Mesothelial cell of epicardium (in vitro differentiated cells): Measurements from ENCODE around the gene IGFBP7. TPM values are rescaled to one million over a fixed set of nuclear protein-coding genes. Genes with fewer than 3 reads are reported as not detected.
A peak's percentile ranks its signal among the peaks of the same experiment; 100 is the strongest.

Source experiments
- DNase-seq, 2 experiments: peaks; one replicate each; pipeline ENCODE4 v3.0.0; 2021; ENCODE audit warnings: low spot score in 2 of 2; ENCODE audit not compliant: unreplicated experiment in 2 of 2
- H3K27ac Mint-ChIP-seq: 2 replicates; pipeline ENCODE4 v1.8.0; 2021; ENCODE audit warnings: mixed read lengths
- H3K27me3 Mint-ChIP-seq: 2 replicates; pipeline ENCODE4 v1.8.0; 2021; ENCODE audit warnings: low read depth, mixed read lengths
- H3K36me3 Mint-ChIP-seq: 2 replicates; pipeline ENCODE4 v1.8.0; 2021; ENCODE audit warnings: mixed read lengths
- H3K4me1 Mint-ChIP-seq: 2 replicates; pipeline ENCODE4 v1.8.0; 2021; ENCODE audit warnings: mixed read lengths
- H3K4me3 Mint-ChIP-seq: 2 replicates; pipeline ENCODE4 v1.8.0; 2021; ENCODE audit warnings: mild to moderate bottlenecking, moderate library complexity, mixed read lengths
- H3K9me3 Mint-ChIP-seq: 2 replicates; pipeline ENCODE4 v1.8.0; 2021; ENCODE audit warnings: mixed read lengths
- total RNA-seq: library from RNA; stranded (reverse); gene quantifications from 3 replicates; pipeline ENCODE4 v1.2.1, GENCODE V29; 2021
- TF ChIP-seq, protein P1 (sequence below): fragments of 200-600 bp; sonication (generic); IDR thresholded peaks from one replicate; pipeline ENCODE4 v1.5.0; 2021; ENCODE audit warnings: antibody characterized with exemption; ENCODE audit not compliant: unreplicated experiment

Gene IGFBP7
- total RNA-seq, 1 donor from 2014 or later, result 114 TPM

DNA sequence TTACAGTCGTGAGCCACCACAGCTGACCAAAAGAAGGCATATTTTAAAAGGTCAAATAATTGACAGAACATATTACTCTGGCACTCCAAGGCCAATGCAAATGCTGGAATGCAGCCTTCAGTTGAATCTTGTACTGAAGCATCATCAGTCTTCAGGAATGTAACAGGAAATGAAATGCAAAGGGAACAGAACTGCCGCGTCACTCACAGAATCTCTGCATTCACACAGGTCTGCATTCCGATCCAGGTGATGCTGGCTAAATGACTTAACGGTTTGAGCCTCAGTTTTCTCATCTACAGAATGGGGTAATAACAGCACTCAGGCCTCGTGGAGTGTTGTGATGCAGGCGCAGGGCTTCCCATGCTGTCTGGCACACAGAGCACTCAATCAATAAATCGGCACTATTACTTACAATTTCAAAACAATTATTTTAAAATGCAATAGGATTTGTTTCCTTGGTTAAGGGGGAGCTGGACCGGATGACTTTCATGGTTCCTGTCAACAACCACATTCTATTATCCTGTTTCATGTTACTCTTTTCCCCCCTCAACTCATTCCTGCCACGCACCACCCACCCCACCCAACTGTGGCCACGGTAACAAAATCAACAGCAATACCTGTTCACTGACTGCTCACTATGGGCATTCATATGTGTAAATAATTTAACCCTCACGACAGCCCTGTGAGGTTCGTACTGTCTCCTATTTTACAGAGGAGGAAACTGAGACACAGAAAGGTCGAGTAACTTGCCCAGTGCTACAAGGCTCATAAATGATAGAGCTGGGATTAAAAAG is 32.4 kb downstream of the IGFBP7 start:
- Mint-ChIP-seq H3K27ac (peak overlapping the region; percentile 95), H3K36me3 (no peaks in the 10 kb centered on the region), H3K9me3 (no peaks in the 10 kb centered on the region), H3K4me1 (peaks cover 78% of the 10 kb centered on the region), H3K27me3 (no peaks in the 10 kb centered on the region), H3K4me3 (no peak overlapping the region)
- no peak for DNase-seq
- TF ChIP-seq, protein P1, sequence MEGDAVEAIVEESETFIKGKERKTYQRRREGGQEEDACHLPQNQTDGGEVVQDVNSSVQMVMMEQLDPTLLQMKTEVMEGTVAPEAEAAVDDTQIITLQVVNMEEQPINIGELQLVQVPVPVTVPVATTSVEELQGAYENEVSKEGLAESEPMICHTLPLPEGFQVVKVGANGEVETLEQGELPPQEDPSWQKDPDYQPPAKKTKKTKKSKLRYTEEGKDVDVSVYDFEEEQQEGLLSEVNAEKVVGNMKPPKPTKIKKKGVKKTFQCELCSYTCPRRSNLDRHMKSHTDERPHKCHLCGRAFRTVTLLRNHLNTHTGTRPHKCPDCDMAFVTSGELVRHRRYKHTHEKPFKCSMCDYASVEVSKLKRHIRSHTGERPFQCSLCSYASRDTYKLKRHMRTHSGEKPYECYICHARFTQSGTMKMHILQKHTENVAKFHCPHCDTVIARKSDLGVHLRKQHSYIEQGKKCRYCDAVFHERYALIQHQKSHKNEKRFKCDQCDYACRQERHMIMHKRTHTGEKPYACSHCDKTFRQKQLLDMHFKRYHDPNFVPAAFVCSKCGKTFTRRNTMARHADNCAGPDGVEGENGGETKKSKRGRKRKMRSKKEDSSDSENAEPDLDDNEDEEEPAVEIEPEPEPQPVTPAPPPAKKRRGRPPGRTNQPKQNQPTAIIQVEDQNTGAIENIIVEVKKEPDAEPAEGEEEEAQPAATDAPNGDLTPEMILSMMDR, result no peak

DNA sequence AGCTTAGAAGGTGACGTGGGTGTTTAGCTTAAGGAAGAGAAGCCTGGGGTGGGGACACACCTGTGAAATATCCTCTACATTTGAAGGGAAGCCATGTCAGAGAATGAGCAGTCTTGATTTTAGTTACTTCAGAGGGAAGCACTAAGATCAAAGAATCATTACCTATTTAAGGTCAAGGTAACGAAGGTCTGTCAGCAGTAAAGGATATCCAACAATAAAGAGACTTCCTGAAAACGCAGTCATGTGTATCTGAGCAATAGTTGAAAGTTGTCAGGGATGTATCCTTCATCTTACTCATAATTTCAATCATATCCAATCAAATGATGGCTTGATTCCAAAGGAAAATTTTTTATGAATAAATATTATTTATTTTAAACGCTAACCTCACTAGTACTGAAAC is 33.5 kb downstream of the IGFBP7 start:
- no peak overlapping the region for H3K4me3 Mint-ChIP-seq
- peaks cover 76% of the 10 kb centered on the region for H3K4me1 Mint-ChIP-seq
- no peaks in the 10 kb centered on the region for H3K36me3 Mint-ChIP-seq
- H3K27ac Mint-ChIP-seq, result peak overlapping the region; percentile 76
- TF ChIP-seq, protein P1, result no peak
- no peaks in the 10 kb centered on the region for H3K9me3 Mint-ChIP-seq
- H3K27me3 Mint-ChIP-seq, result no peaks in the 10 kb centered on the region
- no peak for DNase-seq

DNA sequence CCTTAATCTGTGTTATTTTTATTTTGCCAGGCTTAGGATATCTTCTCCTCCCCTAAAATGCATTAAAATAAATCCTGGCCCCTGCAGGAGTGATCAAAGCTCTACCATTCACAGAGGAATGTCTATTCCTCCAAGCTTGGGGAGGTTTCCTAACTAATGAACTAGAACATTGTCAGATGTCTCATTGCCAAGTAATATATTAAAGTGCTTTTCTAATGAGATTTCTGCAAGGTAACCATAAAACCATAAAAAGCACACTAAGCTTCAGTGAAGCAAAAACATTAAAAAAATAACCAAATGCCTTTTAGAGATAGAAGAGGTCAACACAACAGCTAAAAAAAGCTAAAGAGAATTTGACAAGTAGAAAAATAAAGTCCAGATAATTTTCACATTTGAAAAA is 34.8 kb downstream of the IGFBP7 start:
- Mint-ChIP-seq H3K4me1 (peaks cover 74% of the 10 kb centered on the region), H3K27ac (peak overlapping the region; percentile 88)
- TF ChIP-seq, protein P1, result no peak

DNA sequence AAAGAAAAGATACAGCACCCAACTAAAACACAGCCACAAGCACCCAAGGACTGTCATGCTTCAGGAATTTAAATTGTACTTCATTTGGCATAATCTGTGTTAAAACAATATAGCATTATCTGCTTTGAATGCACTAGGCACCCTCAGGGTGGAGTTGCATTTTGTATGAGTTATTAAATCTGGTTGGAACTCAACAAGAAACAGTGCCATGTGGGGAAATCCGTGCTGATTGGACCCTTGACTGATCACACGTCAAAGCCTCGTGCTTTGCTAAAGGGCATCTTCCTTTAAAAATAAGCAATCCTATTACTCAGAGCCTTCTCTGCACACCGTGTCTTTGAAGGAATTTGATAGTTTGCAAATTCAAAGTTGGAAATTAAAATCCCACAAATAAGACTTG is 35.4 kb downstream of the IGFBP7 start:
- Mint-ChIP-seq H3K27ac (peak overlapping the region; percentile 88), H3K4me3 (no peak overlapping the region), H3K36me3 (peaks cover 2% of the 10 kb centered on the region), H3K9me3 (no peaks in the 10 kb centered on the region), H3K4me1 (peaks cover 71% of the 10 kb centered on the region), H3K27me3 (no peaks in the 10 kb centered on the region)
- DNase-seq, result no peak
- TF ChIP-seq, protein P1, result no peak

More for the DNA sequence above, 34.8 kb downstream of the IGFBP7 start:
- no peak overlapping the region for H3K4me3 Mint-ChIP-seq
- no peaks in the 10 kb centered on the region for H3K27me3 Mint-ChIP-seq
- no peak for DNase-seq
- H3K36me3 Mint-ChIP-seq, result no peaks in the 10 kb centered on the region
- H3K9me3 Mint-ChIP-seq, result no peaks in the 10 kb centered on the region

DNA sequence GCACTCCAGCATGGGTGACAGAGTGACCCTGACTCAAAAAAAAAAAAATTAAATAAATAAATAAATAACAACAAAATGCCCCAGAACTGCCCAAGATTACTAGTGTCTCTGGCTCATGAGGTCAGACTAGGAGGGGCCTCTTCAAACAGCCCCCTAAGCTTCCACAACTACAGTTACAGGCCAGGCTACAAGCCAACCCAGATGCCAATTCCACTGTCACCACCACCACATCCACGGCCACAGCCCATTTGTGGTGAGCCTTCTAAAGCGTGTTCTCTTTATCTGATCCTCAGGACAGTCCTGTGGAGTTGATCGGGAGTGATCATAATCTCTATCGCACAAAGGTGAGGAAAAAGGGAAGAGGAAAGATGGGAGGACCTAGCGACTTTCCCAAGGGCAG is 36.6 kb downstream of the IGFBP7 start:
- TF ChIP-seq, protein P1, result no peak
- DNase-seq, result no peak
- H3K4me1 Mint-ChIP-seq, result peaks cover 65% of the 10 kb centered on the region
- no peaks in the 10 kb centered on the region for H3K27me3 Mint-ChIP-seq
- H3K4me3 Mint-ChIP-seq, result no peak overlapping the region
- peak overlapping the region; percentile 79 for H3K27ac Mint-ChIP-seq
- H3K36me3 Mint-ChIP-seq, result peaks cover 4% of the 10 kb centered on the region
- H3K9me3 Mint-ChIP-seq, result no peaks in the 10 kb centered on the region
